Subcutaneous adipose tissue (tissue), 4 donors: ENCODE data around the gene G6PD. TPM values are rescaled to one million over a fixed set of nuclear protein-coding genes. Genes with fewer than 3 reads are reported as not detected.

ENCODE experiments used
- CTCF ChIP-seq: fragments of 450-650 bp; IDR thresholded peaks from one replicate; pipeline ENCODE4 v1.5.1; 2016; ENCODE audit warnings: low read depth, mild to moderate bottlenecking, control low read depth, antibody characterized with exemption, moderate library complexity
- total RNA-seq, 4 donors: library from RNA; depleted of rRNA; stranded (reverse); fragments of >200 nt; gene quantifications; one replicate each; pipeline ENCODE4 v1.1.0, GENCODE V29; 2016

G6PD gene
- total RNA-seq, 4 donors from 2014 or later: 37.2 to 90.6 (median 46.5) TPM

DNA sequence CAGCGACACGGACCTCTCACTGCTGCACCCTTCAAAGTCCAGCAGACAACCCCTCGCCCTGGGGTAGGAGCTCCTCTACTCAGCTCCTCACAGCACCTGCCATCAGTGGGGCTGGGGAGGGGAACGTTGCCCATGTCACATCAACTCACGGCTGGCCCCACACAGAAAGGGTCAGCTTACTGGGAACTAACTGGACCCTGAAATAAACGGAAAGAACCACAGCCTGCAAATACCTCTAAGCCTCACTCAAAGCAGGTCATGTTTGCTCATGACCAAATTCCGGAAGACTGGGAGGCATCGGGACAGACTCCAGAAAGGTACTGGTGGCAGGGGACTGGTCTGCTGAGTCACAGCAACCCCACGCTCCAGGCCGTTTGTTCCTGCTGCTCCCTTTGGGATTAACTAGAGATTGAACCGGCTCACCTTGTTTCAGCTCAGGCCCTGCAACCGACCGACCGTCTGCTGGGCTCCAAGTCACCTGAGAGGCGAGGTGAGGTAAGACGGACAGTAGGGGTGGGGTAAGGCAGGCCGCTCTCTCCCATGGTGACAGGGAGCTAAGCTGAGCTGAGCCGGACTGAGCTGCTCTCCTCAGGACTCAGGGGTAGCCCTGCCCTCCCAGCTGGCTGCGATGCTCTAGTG lies 5.6 kb downstream of the G6PD start:
- TF ChIP-seq CTCF: no peak

DNA sequence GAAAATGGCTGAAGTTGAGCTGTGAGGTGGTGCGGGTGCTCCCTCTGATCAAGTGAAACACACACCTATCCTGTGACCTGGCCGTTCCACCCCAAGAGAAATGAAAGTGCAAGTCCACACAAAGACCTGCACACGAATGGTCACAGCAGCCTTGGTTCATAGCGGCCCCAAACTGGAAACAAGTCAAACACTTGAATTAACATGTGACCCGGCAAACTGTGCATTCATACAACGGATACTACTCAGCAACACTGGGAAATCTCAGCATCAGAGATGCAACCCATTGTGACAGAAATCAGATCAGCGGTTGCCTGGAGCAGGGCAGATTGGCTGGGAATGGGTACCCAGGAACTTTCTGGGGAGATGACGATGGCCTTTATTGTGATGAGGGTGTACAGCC lies 7.6 kb downstream of the G6PD start:
- no peak for TF ChIP-seq CTCF

DNA sequence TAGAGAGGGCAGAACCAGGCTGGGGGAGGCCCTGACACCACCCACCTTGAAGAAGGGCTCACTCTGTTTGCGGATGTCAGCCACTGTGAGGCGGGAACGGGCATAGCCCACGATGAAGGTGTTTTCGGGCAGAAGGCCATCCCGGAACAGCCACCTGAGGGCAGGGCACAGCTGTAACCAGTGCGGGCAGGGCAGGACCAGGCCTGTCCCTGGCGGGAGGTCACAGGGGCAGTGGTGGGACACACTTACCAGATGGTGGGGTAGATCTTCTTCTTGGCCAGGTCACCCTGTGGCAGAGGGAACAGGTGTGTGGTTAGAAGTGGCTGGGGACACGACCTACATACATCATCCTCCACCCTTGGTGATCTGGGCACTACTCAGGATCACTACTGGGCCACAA lies 10.8 kb downstream of the G6PD start:
- TF ChIP-seq CTCF: no peak

GRCh38 chrX:154534526-154535322 lies 11.9 kb downstream of the G6PD start:
- TF ChIP-seq CTCF: no peak

GRCh38 chrX:154532690-154533089 lies 14.0 kb downstream of the G6PD start:
- TF ChIP-seq CTCF: no peak

DNA sequence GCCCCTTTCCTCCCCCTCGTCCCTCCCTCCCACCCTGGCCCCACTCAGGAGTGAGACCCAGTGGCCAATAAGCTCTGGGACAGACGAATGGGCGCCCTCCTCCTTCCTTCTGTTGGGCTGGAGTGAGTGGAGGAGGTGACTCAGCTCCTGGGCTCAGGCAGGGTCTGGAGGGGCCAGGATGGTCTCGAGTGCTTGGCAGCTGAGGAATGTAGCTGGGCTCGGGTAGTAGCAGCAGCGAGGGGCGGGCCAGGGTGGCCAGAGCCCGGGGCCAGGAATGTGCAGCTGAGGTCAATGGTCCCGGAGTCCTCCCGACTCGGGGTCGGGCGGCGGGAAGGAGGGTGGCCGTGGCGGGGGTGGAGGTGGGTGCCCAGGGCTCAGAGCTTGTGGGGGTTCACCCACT lies 15.0 kb downstream of the G6PD start:
- TF ChIP-seq CTCF: no peak

DNA sequence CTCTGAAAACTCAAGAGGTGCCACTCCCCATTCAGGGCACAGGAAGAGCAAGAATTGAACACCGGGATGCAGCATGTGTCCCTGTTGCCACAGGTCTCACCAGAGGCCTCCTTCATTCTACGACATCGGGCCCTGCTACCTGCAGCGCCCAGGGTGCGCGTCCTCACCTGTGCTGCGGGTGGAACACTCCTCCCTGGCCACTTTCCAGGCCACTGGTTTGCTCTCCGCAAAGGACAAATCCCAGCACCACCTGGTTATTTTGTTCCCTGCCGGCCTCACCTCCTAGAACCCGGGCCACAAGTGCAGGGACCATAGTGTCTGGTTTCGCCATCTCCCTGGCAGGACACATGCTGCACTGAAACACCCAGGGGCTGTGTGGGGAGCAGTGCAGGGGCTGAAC lies 16.4 kb downstream of the G6PD start:
- no peak for TF ChIP-seq CTCF
